Heart left ventricle (tissue), 13 donors: Measurements from ENCODE around the gene STARD3NL.

Experiments
- POLR2A ChIP-seq, 2 donors: fragments of 450-650 bp; IDR thresholded peaks; one replicate each; pipeline ENCODE4 v1.6.1; 2017; ENCODE audit warnings: antibody characterized with exemption in 2 of 2, mild to moderate bottlenecking in 2 of 2, moderate library complexity in 2 of 2
- TF ChIP-seq, protein P1 (sequence below), 12 donors: fragments of 200-600 bp; sonication (generic) in 4 of 12; IDR thresholded peaks; one replicate each; pipeline versions ENCODE4 v1.5.0 to v1.8.0; 2018 to 2022; ENCODE audit warnings: antibody characterized with exemption in 12 of 12, mild to moderate bottlenecking in 5 of 12
- donor health status: ischemic (EF 13 %, LVEDD 7.1; RV severe dilation, severe dysfunction).
- donor health status: DM: no; HTN: yes; CAD: no.
- donor health status: DM: no; HTN: no; CAD: no.
- donor health status: ischemic (EF 25% LVEDD 6.9; RV normal size, moderate dysfunction).
- donor health status: ischemic (EF 25% LVEDD 5.7; RV mildly dilated, moderate dysfunction).
- donor health status: ischemic (EF 35%, LVEDD 5.7; RV mildly dilated, moderate dysfunction).
- donor health status: nonischemic (EF 11% LVEDD 7.7; RV severe dilation, severe dysfunction).
- donor health status: DM: yes; HTN: yes; CAD: no.
- donor health status: PGD.
- donor health status: ischemic (EF 29% LVEDD 5.4; RV normal size, mild dysfunction).
- donor health status: nonischemic (EF 23%, LVEDD 6.1; RV moderate dilation, normal function).

DNA sequence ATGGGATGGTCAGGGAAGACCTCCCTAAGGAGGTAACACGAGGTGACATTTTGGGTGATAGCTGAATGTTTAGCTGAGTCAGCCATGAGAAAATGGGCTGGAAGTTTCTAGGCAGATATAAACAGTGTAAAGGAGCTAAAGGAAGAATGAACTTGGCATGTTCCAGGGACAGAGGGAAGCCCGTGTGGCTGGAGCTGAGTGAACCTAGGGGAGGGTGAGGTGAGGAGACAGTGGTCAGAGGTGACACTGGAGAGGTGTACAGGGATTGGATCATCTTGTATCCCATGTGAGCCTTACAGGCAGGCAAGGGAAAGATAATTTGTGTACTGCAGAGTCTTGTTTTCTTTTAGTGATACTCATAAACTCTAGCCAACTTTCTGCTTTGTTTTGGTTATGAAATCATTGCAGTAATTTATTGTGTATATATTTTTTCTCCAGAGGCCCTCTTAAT, 1.8 kb downstream of the STARD3NL start:
- TF ChIP-seq, protein P1, sequence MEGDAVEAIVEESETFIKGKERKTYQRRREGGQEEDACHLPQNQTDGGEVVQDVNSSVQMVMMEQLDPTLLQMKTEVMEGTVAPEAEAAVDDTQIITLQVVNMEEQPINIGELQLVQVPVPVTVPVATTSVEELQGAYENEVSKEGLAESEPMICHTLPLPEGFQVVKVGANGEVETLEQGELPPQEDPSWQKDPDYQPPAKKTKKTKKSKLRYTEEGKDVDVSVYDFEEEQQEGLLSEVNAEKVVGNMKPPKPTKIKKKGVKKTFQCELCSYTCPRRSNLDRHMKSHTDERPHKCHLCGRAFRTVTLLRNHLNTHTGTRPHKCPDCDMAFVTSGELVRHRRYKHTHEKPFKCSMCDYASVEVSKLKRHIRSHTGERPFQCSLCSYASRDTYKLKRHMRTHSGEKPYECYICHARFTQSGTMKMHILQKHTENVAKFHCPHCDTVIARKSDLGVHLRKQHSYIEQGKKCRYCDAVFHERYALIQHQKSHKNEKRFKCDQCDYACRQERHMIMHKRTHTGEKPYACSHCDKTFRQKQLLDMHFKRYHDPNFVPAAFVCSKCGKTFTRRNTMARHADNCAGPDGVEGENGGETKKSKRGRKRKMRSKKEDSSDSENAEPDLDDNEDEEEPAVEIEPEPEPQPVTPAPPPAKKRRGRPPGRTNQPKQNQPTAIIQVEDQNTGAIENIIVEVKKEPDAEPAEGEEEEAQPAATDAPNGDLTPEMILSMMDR (IDR thresholded peaks at IDR 0.05): no peak
- TF ChIP-seq POLR2A (IDR thresholded peaks at IDR 0.05): no peak
